Activated CD8-positive, alpha-beta memory T cell treated with anti-CD3 and anti-CD28 coated beads, Interleukin-2, amount 50 U/mL, for 1 hour (primary cell): ENCODE measurements around the gene ACOXL.
"Not testable (repeated sequence)": the region's sequence is repeated elsewhere in the genome, so short reads cannot be mapped to it uniquely, and the experiment has no call there.

Experiments
- DNase-seq: peaks from one replicate; pipeline ENCODE4 v3.0.0-alpha.2; 2020; ENCODE audit errors: extremely low read depth

The ACOXL gene

DNA sequence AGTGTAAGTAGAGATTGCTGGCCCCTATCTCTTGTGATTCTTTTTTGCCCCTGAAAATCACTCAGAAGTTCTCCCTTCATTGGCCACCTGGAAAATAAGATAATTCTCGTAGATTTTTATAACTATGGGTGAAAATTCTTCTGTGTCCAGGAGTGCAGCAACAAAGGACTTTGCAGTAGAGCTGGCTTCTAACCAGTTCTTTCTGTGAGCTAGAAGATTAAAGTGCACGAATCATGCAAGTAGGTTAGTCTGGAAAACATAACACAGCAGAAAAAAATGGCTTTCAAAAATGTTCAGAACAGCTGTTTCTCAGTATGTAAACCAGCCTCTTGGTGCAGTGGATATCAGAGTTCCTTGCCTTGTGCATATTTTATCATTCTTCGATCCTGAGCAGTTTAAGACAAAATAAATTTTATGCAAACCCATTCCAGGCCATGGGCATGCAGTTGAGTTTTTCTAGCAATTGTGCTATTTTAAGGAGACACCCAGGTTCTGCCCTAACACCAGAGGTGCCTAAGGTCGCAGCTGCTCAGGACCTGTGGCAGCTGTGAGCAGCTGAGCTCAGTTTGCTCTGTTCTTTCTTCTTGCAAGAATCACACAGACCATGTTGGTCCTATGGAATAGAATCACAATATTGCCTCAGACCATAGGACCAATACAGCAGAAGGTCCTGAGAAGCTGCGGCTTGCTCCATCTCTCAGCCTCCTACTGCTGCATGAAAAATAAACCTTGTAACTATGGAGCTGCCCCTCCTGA, 307.4 kb downstream of the ACOXL start:
- no peak for DNase-seq

- no peak for DNase-seq
Observed at GRCh38 chr2:111041398-111042202, 309.2 kb downstream of the ACOXL start.

DNA sequence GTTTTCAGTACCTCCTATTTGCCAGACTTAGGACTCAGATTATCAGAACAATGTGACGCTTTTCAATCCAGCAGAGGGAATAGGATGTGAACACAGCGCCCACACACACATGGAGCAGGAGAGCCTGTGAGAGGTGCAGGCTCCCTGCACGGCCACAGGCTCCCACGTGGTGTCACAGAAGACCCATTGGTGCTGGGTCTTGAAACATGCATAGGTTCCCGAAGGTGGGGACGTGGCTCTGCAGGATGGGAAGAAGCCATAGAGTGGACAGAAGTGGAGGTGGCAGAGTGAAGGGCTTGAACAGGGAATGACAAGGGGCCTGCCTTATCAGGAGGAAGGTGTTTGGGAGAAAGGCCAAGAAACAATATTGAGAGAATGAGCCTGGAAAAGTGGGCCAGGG, 309.9 kb downstream of the ACOXL start:
- no peak for DNase-seq

DNA sequence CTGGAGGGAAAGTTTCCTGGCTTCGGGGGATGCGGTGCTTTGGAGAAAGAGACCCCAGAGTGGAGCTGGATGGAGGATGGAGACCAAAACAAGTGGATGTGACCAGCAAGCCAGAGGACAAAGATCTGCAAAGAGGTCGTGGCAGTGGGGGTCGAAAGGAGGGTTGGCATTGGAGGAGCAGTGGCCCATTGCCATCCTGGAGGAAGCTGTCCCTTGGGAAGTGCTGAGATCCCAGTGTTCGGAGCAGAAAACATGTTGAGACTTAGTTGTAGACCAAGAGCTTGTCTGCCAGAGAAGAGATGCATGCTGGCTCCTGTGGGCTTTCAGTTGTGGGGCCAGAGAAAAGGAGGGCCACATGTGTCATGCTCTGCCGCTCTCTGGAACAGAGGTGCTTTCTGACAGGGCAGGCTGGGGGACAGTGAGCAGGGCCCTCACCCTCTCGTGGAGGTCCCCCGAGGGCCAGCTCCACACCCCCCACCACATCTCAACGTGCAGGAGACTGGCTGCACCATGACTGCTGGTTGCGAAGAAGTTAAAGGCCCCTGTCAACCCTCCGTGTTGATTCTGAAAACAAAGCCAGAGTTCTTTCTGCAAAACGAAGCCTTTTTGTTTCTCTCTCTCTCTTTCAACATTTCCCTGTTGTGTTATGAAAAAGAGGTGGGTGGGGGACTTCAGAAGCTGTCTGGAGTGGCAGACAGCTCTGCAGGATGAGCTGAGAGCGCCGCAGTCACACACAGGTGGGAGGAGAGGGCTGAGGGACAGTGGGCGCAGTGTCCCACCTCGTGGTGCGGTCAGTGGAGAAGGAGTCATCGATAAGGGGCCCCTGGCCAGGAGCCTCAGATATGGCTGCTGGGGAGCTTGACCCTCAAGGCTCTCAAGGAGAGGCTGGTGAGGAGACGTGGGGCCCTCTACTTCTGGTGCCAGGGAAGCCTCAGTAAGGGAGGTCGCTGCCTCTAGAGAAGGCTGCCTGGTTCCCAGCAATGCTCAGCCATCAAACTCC, 310.7 kb downstream of the ACOXL start:
- no peak for DNase-seq

GRCh38 chr2:111044066-111044465, 311.7 kb downstream of the ACOXL start:
- DNase-seq = no peak

GRCh38 chr2:111045236-111045635, 312.9 kb downstream of the ACOXL start:
- DNase-seq = not testable (repeated sequence)

DNA sequence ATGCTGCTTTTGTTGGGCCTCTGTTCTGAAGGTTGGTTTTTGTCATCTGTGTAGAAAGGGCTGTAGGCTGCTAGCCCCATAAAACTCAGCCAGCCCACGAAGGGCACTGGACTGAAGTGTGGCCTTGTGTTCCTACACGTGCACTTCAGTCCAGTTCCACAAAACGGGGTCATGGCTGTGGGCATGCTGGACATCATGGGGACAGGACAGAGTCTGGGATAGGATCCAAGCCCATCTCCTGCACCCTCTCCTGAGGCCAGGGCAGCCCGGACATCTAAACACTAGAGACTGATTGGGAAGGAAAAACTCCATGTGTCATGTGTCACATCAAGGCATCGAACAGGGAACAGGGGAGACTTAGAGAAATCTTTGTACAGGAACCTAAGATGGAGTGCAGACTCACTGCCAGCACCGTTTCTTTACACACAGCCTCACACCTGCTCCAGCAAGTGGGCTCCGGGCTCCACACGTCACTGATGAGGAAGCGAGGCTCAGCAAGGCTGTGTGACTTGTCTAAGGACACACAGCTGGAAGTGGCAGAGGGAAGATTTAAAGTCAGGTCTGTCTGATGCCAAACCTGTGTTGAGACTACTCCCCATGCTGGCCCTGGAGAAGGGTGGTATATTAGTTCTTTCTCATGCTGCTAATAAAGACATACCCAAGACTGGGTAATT, 313.5 kb downstream of the ACOXL start:
- no peak for DNase-seq

GRCh38 chr2:111046670-111047069, 314.3 kb downstream of the ACOXL start:
- DNase-seq = no peak

GRCh38 chr2:111048856-111049768, 316.7 kb downstream of the ACOXL start:
- DNase-seq = no peak

GRCh38 chr2:111049792-111050640, 317.6 kb downstream of the ACOXL start:
- no peak for DNase-seq

GRCh38 chr2:111050701-111051376, 318.5 kb downstream of the ACOXL start:
- DNase-seq = no peak

DNA sequence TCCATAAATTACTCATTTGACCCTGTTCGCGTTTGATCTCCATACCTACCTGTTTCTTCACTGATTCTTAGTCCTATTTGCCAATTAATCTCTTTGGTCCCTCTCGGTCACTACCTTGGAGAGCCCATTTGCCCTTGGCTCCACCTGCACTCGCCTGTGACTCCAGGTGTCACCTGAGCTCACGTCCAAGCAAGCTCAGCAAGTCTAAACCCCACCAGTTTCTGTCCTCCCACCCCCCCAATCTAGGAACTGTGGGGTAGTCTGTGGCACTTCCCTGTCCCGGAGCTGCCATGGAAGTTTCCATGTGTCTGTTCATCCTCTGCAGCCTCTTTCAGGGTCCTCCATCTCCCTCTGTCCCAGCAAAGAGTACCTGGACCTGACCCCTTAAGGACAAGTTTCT, 320.2 kb downstream of the ACOXL start:
- DNase-seq = no peak

GRCh38 chr2:111053266-111053665, 320.9 kb downstream of the ACOXL start:
- no peak for DNase-seq

DNA sequence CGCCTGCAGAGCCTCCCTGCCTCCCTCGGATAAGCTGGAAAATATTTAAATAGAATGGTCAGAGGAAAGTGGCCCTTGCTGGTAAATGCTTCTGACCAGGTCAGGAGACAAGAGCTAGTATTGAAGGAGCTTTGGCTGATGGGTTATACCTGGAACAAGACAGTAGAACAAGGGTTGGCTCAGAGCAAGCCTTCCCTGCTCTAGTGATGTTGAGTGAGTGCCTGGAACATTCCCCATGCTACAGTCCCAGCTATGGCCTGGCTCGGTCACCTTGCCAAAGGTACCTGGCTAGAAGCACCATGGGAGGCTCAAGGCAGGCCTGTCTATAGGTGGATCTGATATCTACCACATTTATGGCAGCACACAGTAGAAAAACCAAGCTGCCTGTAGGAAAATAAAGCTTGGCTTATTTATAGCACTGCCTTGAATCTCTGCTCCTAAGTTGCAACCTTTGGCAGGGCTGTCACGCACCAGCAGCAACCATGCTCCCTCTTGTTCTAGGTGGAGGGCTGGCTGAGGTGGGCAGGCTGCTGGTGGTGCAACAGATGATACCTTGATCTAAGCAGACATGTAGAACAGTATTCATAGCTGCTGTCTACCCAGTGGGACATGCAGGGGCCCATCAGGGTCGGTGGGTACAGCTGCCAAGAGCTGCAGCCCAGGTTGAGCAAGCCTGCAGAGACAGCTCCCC, 321.6 kb downstream of the ACOXL start:
- no peak for DNase-seq

GRCh38 chr2:111054791-111055691, 322.7 kb downstream of the ACOXL start:
- no peak for DNase-seq

DNA sequence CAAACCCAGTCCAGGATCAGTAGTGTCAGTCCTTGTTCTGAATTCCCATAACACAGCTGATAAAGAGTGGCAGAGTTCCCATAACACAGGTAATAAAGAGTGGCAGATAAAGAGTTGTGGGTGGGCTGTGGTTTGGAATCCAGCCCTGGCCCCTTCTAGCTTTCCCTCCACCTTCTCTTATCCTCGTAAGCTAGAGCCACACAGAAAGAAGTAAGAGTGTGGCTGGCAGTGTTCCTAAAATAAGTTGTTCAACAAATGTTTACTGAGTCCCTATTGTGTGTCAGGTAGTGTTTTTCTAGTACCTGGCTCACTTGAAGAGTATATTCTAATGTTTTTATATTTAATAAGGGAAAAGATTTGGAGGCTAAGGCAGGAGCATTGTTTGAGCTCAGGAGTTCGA, 323.4 kb downstream of the ACOXL start:
- DNase-seq = no peak

GRCh38 chr2:111057045-111057444, 324.7 kb downstream of the ACOXL start:
- DNase-seq = no peak
